NCI-H2081 treated with DMSO at 0.1 percent for 48 hours (cell line): ENCODE measurements around the gene LRRC1.

Experiments
- DNase-seq: peaks from one replicate; lab custom pipeline; 2025; lab: John Stamatoyannopoulos, UW

Gene LRRC1

GRCh38 chr6:53961679-53962370 is 167.0 kb downstream of the LRRC1 start:
- no peak for DNase-seq

GRCh38 chr6:53962646-53963045 is 167.8 kb downstream of the LRRC1 start:
- DNase-seq = no peak

- no peak for DNase-seq
Observed at GRCh38 chr6:53967415-53967814, 172.6 kb downstream of the LRRC1 start.
